HG03280 (cell line): Measurements from ENCODE around the gene STRADB.
"Not testable (repeated sequence)": the region's sequence is repeated elsewhere in the genome, so short reads cannot be mapped to it uniquely, and the experiment has no call there.

ENCODE experiments used
- ATAC-seq: cut with Tn5 transposase; IDR thresholded peaks from one replicate; pipeline ENCODE4 v1.9.1; 2021; ENCODE audit warnings: mild to moderate bottlenecking, moderate library complexity; ENCODE audit not compliant: unreplicated experiment

The STRADB gene, protein sequence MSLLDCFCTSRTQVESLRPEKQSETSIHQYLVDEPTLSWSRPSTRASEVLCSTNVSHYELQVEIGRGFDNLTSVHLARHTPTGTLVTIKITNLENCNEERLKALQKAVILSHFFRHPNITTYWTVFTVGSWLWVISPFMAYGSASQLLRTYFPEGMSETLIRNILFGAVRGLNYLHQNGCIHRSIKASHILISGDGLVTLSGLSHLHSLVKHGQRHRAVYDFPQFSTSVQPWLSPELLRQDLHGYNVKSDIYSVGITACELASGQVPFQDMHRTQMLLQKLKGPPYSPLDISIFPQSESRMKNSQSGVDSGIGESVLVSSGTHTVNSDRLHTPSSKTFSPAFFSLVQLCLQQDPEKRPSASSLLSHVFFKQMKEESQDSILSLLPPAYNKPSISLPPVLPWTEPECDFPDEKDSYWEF

DNA sequence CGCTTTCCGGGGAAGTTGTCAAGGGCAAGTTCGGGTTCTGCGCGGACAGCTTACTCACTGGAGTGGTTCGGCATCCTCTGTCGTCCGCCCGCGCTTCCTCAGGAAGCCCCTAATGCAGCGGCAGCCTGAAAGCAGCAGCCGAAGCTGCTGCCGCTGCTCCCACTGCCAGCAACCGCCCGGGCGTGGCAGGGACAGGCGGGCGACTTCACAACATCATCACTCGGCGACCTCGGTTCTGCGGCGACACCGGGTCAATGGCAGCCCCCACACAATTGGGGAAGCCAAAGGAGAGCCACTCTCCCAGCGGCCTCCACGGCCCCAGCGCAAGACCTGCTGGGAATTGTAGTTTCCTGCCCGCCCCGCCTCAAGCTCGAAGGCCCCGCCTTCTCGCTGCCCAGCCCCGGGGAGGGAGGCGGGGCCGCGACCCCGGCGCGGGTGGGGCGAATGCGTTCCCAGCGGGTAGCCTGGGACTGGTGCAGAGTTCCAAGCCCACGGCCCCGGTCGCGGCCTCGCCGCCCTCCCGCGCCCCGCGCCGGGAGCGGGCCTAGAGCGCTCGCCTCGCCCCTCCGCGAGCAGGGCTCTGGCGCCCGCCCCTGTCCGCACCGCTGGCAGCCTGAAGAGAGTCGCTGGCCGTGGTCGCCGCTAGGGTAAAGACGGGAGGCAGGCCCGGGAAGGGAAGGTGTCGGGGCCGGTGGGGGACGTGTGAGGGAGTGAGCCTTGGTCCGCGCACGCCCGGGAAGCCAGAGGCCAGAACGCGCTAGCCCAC is at the start of gene STRADB, which contains the start of gene TRAK2:
Gene STRADB, plus strand, starts transcription at position 449 of the 766 bp plus-strand sequence. CDS start 3,101 bp downstream, outside the sequence.
Gene TRAK2, minus strand, starts transcription at position 167 of the 766 bp plus-strand sequence. CDS start 30,951 bp downstream, outside the sequence.
- peak; percentile 97 for ATAC-seq

DNA sequence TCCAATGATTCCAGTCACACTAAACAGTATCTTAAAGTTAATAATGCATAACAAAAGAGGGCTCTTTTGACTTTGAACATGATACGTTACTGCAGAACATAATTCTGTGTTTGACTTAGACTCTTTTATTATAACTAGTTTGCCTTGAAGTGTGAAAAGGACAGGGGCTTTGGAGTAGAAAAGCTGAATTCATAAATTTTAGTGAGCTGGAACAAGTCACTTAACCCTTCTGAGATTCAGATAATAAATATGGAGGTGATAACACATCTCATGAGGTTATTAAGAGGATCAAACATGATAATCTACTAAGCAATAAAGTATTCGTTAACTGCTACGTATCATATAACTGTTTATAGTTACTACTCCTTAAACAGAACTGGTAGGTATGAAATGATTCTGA is 49.7 kb upstream of the STRADB start:
- ATAC-seq, result no peak

DNA sequence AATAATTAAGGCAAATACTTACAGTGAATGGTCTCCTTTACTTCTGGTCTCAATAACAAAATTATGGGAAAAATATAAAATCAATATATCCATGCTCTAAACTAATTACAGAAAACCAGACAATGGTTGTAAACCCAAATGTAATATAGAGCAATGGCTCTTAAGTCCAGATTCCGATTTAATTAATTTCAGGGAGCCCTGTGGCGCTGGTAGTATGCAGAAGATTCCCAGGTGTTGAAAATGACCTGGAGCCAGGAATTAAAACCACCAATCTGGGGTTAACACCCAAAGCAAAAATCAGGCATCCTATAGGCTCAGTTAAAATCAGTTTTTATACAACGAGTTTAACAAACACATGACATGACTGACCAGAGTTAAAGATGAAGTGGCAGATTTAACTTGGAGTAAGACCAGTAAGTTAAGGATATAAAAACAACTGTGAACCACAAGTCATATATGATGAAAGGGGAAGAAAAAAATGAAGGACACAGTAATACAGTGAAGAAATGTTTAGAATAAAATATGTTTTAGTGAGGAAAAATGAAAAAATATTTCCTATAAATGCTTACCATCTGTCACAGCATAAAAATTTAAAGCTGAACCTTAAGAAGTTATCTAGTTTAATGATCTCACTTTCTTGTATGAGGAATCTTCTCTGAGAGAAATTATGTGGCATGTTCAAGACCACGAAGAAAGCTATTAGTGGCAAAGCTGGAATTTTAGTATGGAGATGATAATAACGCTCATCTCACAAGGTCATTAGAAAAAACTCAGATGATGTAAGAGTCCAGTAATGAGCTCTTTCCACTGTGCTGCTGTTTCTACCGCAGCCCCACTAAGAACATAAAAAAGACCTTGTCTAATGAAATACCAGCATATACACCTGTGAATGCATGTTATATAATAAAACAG is 48.6 kb upstream of the STRADB start:
- no peak for ATAC-seq

DNA sequence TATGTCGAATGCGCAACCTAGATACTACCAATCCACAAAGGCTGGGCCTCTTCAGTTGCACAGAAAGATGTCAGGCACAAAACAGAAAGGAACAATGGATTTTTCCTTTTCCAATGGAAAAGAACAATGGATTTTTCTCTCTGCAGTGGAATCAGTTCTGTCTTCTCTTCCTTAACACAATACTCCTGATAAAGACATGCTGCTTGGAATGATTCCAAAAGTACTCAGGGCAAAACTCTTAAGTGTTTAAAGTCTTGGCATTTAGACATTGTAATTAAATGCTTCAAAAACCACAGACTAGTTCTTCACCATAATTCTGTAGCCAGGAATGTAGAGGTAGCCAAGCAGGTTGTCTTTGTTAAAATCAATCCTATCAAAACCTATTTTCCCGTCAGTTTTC is 47.7 kb upstream of the STRADB start:
- ATAC-seq, result no peak

DNA sequence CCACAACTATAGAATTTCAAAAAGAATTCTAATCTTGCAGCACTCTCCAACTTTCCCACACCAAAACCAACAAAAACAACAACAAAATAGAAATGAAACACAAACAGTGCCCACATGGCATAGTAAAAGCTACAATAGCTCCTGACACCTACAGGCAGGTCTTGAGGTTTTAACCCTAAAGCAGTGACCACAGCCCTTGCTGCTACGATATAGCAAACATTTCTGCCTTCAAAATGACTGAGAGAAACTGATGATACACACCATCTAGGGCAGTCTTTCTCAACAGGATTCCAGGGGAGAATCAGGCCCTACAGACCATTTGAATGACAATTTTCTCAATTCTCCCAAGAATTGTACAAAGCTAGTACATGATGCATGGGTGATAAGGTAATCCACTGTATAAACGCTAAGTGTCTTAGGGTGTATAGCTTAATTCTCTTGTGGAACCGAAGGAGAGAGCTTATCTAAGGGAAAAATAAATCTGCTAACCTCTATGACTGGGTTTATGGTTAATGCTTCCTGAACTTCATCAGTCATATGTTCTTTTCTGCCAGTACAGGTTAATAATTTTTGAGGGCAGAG is 46.8 kb upstream of the STRADB start:
- ATAC-seq, result no peak

DNA sequence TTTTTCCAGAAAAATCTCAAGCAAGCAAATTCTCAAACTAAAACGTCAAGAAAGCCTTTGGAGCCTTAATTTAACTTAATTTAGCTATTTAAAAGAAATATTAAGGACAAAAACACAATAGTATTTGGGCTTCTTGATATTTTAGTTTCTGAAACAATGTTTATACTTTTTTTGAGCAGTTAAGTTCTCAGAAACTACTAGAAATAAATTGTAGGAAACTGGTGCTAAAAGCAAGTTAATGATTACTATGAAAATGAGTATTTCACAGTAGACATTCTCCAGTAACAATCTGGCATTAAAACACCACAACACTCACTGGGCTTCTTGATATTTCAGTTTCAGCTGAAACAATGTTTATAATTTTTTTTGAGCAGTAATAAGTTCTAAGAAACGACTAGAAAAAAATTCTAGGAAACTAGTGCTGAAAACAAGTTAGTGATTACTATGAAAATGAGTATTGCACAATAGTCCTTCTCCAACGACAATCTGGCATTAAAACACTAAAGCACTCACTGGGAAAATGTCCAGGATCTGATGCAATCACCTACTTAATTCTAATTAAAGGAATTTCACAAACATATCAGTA is 45.4 kb upstream of the STRADB start:
- ATAC-seq, result no peak

DNA sequence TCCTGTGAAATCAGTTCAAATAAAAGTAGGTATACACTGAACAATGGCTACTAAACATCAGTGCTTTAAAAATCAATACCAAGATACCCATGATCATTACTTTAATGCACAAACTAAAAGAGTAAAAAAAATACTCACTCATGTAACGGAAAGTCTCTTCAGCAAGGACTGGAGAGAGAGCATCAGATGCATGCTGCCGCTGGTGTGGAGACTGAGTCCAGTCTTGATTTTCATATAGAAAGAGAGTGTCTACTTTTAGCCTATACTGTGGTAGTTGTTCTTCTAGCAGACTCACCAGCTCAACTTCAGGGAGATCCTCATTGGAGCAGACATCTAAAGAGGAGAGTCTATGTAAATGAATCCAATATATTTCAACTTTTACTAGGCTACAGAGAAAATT is 44.3 kb upstream of the STRADB start:
- ATAC-seq, result no peak

DNA sequence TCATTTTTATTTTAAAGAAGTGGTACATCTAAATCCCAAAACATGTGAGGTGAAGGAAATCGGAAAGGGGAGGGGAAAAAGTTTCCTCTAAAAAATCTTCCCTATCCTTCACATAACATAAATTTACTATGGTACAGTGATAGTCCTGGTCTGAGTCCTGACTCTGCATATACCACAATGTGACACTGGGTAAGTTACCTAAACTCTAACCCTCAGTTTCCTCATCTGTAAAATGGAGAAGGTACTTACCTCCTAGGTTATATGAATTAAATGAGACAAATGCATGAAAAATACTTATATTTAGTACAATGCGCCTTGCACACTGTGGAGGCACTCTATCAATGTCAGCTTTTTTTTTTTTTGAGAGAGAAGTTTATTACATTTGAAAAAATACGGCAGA is 42.6 kb upstream of the STRADB start:
- no peak for ATAC-seq

DNA sequence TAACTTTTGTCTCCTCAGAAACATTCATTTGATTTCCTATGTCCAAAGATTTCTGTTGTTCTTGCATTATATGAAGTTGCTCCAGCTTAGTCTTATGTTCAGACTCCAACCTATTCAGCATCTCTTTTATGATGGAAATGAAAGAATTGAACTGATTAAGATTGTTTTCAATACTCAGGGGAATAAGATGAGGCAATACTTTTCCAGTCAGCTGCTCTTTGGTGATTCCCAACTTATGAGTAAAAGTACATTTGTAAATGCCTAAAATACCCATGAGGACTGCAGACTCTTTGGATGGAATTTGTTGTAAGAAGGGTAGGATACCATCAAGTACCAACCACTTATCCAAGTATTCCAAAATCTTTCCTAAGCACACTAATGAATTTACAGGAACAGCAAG is 40.1 kb upstream of the STRADB start:
- ATAC-seq, result no peak

DNA sequence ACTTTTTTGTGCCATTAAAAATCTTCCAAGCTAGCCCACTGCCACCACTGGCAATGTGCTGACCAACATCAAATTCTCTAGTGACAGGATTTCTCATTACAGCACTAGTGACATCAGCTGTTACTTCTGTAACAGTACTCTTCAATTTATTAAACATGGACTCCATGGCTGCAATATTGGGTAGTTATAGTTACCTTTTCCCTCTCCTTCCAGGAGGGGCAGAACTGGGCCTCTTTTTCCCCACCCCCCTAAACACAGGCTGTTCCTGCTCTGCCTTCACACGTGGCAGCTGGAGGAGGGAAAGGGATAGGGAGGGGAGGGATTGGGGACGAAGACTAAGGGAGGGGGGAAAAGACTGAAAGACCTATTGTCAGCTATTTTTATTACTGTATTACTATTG is 38.4 kb upstream of the STRADB start:
- ATAC-seq, result no peak

DNA sequence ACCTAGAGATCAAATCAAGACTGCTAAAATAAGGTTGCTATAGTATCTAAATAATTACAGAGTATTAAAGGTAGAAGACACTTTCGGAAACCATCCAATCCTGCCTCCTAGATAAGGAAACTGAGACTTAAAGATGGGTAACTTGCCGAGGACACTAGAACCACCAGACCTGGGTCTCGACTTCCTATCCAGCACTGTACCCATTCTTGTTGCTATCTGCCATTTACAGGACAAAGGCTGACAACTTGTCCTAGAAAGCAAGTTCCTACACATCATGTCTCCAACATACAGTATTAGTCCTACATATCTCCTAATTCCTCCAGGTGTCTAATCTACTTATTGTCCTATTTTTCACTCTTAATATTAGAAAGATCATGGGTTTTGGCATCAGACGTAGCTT is 38.0 kb upstream of the STRADB start:
- no peak for ATAC-seq

DNA sequence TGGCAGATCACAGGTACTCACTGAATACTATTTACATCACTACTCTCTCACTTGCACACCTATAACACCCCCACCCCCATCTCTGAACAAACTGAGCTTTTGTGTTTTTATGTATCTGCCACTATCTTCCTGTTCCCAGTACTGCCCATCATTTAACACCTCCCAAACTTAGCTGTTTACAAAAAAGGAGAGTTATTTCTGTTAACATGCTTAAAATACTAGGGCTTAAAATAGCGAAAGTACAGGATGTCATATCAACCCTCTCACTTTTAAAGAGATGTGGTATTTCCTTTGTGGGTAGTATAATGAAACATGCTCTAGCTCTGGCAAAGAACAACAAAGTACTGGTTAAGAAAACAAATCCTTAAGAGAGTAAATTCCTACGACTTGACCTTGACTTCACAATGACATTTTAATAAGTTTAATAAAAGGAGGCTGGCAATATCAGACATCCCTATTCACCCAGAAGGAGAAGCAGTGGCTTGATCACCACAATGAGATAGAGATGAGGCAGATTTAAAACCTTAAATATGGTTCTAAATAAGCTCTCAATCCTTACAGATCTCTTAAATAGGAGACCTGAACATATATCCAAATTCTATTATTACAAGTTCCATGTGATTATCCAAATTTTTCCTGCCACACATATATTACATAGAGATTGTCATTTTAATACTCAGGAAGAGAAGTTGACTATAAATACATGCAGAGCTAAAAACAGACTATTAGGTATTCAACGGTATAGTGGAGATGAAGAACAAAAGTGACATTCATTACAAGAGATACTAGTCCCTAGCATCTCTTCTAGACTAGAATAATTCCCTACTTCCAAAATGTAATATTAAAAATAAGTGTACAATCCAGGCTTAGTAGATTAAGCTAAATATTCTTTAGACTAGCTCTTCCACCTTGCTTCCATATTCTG is 37.2 kb upstream of the STRADB start:
- no peak for ATAC-seq

DNA sequence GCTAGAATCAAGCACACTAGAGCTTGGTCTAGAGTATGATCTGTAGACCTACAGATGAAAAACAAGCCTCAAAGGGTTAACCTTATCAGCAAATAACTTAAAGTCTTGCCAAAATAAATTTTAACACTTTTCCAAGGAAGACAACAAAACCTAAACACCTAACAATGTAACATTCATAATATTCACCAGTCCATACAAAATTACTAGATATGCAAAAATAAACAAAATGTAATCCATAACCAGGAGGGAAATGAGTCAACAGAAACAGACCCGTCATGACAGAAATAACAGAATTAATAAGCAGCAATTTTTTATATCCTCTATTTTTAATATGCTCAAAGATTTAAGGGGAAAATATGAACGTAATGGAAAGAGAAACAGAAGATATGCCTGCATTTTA is 36.4 kb upstream of the STRADB start:
- no peak for ATAC-seq

DNA sequence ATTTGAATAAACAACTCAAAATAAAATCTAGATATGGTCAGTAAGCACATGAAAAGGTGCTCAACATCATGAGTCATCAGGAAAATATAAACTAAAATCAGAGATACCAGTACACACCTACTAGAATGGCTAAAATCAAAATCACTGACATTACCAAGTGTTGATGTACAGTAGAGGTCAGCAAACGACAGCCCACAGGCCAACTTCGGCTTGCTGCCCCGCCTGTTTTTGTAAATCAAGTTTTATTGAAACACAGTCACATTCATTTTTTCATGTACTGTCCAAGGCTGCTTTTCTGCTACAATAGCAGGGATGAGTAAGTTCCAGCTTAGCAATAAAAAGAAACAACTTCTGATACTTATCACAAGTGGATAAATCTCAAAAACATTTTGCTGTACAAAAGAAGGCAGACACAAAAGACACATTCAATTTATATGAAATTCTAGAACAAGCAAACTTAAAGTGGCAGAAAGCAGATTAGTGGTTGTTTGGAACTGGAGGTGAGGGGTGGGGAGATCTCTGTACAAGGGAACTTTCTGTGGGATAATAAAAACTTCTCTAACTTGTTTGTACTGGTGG is 32.4 kb upstream of the STRADB start:
- no peak for ATAC-seq

DNA sequence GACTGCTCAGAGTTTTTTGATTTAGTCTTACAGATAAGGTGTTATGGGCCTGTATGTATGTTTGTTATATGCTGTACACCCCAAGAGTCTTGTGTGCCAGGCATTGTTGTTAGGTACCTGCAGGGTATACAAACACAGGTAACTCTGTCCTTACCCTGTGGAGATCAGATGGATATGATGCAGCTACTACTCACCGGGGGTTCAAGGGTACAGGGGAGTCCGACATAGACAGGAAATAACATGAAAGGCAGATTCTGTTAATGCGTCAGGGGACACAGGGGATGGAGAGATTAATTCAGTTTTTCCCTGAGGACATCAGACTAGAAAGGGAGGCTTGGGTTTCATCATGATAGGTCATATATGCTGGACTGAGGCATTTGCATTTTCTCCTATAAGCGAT is 31.6 kb upstream of the STRADB start:
- ATAC-seq, result no peak

DNA sequence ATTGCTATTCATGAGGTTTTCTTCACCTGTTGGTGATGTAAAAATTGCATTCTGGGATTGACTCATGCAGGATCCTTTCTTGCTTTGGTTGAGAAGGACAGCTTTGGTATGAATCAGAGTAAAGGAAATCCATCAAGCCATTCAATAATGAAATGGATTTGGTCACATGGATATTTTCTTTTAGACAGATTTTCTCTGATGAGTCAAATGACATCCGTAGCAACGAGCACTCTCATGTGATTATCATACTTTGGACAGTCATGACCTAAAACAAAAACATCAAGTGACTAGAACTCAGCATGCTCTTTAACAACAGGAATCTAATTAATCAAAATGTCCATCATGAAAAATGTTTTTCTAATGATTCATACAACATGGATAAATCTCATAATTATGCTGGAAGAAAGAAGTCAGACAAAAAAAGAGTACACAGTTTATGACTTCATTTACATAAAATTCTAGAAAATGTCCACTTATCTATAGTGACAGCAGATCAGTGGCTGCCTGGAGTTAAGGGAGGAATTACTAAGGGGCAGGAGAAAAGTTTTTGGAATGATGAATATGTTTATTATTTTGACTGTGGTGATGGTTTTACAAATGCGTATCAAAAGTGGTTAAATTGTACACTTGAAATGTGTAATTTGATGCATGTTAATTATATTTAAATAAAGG is 31.0 kb upstream of the STRADB start:
- ATAC-seq, result no peak

DNA sequence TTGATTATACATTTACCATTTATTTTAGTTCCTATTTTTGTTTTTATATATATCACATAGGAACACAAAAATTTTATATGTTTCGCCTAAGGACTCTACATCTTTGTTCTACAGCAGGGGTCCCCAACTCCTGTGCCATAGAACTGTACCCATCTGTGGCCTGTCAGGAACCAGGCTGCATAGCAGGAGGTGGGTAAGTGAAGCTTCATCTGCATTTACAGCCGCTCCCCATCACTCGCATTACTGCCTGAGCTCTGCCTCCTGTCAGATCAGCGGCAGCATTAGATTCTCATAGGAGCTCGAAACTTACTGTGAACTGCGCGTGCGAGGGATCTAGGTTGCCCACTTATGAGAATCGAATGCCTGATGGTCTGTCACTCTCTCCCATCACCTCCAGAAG is 25.6 kb upstream of the STRADB start:
- no peak for ATAC-seq

DNA sequence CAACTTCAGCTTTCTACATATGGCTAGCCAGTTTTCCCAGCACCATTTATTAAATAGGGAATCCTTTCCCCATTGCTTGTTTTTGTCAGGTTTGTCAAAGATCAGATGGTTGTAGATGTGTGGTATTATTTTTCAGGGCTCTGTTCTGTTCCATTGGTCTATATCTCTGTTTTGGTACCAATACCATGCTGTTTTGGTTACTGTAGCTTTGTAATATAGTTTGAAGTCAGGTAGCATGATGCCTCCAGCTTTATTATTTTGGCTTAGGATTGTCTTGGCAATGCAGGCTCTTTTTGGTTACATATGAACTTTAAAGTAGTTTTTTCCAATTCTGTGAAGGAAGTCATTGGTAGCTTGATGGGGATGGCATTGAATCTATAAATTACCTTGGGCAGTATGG is 23.2 kb upstream of the STRADB start:
- ATAC-seq, result not testable (repeated sequence)
